Activated naive CD4-positive, alpha-beta T cell treated with anti-CD3 and anti-CD28 coated beads, Interleukin-2, amount 50 U/mL, for 24 hours (primary cell): ENCODE results near the gene RPRD2.
"Not testable (repeated sequence)": the region's sequence is repeated elsewhere in the genome, so short reads cannot be mapped to it uniquely, and the experiment has no call there.

Experiments
- H3K27ac Mint-ChIP-seq: one replicate; pipeline ENCODE4 v1.8.0; 2021; ENCODE audit warnings: mild to moderate bottlenecking, mixed read lengths
- H3K27me3 Mint-ChIP-seq: one replicate; pipeline ENCODE4 v1.8.0; 2021; ENCODE audit warnings: mixed read lengths
- H3K36me3 Mint-ChIP-seq: one replicate; pipeline ENCODE4 v1.8.0; 2021; ENCODE audit warnings: mixed read lengths
- H3K4me1 Mint-ChIP-seq: one replicate; pipeline ENCODE4 v1.8.0; 2021; ENCODE audit warnings: mixed read lengths
- H3K4me3 Mint-ChIP-seq: one replicate; pipeline ENCODE4 v1.8.0; 2021; ENCODE audit warnings: mild to moderate bottlenecking, mixed read lengths
- H3K9me3 Mint-ChIP-seq: one replicate; pipeline ENCODE4 v1.8.0; 2021; ENCODE audit warnings: mixed read lengths

Gene RPRD2

GRCh38 chr1:150363426-150364230 lies at the start of gene RPRD2:
Gene RPRD2, plus strand, starts transcription at chr1:150364147. Its CDS starts 568 bp downstream, at chr1:150364715.
- peak within 1 kb of the TSS; percentile 95 for H3K4me3 Mint-ChIP-seq
- no peaks in the 10 kb centered on the region for H3K36me3 Mint-ChIP-seq
- H3K9me3 Mint-ChIP-seq, result no peaks in the 10 kb centered on the region
- no peaks in the 10 kb centered on the region for H3K27me3 Mint-ChIP-seq
- peak within 1 kb of the TSS; percentile 97 for H3K27ac Mint-ChIP-seq
- H3K4me1 Mint-ChIP-seq, result peaks cover 32% of the 10 kb centered on the region

GRCh38 chr1:150314691-150315090 lies 49.3 kb upstream of the RPRD2 start:
- H3K36me3 Mint-ChIP-seq, H3K27ac Mint-ChIP-seq, H3K4me1 Mint-ChIP-seq, H3K9me3 Mint-ChIP-seq, H3K4me3 Mint-ChIP-seq, H3K27me3 Mint-ChIP-seq: not testable (repeated sequence)

- peak overlapping the region; percentile 98 for H3K4me3 Mint-ChIP-seq
- H3K27ac Mint-ChIP-seq, result peak overlapping the region; percentile 99
- peaks cover 31% of the 10 kb centered on the region for H3K4me1 Mint-ChIP-seq
Measured at GRCh38 chr1:150320667-150320978, 43.3 kb upstream of the RPRD2 start.

DNA sequence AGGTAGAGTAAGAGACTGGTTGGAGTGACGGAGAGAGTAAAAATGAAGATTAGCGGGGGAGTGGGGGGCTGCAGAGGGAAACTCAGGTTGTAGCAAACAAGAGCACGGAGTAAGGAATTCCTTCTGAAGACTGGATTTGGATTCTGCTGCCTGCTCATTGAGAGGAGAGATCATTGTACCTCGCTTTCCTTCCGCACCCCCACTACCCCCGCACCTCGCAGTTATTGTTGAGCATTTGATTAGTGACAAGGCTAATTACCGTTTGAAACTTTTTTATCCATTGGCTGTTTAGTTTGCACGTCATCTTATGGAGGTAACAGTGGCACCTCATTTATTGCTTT lies 42.2 kb upstream of the RPRD2 start:
- Mint-ChIP-seq H3K36me3 (peaks cover 13% of the 10 kb centered on the region), H3K27ac (peak overlapping the region; percentile 99), H3K27me3 (no peaks in the 10 kb centered on the region), H3K4me1 (peaks cover 41% of the 10 kb centered on the region), H3K4me3 (peak overlapping the region; percentile 98), H3K9me3 (no peaks in the 10 kb centered on the region)

More at GRCh38 chr1:150320667-150320978, 43.3 kb upstream of the RPRD2 start:
- Mint-ChIP-seq H3K27me3 (no peaks in the 10 kb centered on the region), H3K9me3 (no peaks in the 10 kb centered on the region), H3K36me3 (peaks cover 5% of the 10 kb centered on the region)

DNA sequence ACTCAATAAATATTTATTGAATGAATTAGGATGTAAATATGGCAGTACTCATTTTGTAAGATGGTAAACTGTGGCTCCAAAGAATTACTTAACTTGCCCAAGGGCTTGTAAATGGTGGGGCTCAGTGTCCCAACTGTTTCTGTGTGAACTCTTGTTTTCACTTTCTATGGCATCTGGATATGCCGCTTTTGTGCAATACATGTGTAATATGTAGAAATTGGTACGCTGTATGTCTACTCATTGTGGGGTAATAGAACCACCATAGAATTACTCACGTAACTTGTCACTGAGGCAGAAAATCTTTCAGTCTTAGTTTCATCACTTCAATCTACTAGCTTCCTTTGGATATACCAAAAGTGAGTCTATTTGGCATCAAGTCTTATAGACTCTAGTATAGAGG lies 41.6 kb upstream of the RPRD2 start:
- Mint-ChIP-seq H3K4me1 (peaks cover 43% of the 10 kb centered on the region), H3K27me3 (no peaks in the 10 kb centered on the region), H3K9me3 (no peaks in the 10 kb centered on the region), H3K27ac (peak overlapping the region; percentile 99), H3K36me3 (peaks cover 13% of the 10 kb centered on the region), H3K4me3 (peak overlapping the region; percentile 98)

GRCh38 chr1:150332651-150333290 lies 31.2 kb upstream of the RPRD2 start:
- Mint-ChIP-seq H3K27me3 (no peaks in the 10 kb centered on the region), H3K4me3 (no peak overlapping the region), H3K27ac (no peak overlapping the region), H3K4me1 (peaks cover 14% of the 10 kb centered on the region), H3K36me3 (peaks cover 24% of the 10 kb centered on the region), H3K9me3 (no peaks in the 10 kb centered on the region)

- no peak overlapping the region for H3K27ac Mint-ChIP-seq
- no peaks in the 10 kb centered on the region for H3K27me3 Mint-ChIP-seq
- no peak overlapping the region for H3K4me3 Mint-ChIP-seq
- no peaks in the 10 kb centered on the region for H3K9me3 Mint-ChIP-seq
- no peaks in the 10 kb centered on the region for H3K4me1 Mint-ChIP-seq
- H3K36me3 Mint-ChIP-seq, result peaks cover 24% of the 10 kb centered on the region
Measured at GRCh38 chr1:150346316-150346715, 17.6 kb upstream of the RPRD2 start.

DNA sequence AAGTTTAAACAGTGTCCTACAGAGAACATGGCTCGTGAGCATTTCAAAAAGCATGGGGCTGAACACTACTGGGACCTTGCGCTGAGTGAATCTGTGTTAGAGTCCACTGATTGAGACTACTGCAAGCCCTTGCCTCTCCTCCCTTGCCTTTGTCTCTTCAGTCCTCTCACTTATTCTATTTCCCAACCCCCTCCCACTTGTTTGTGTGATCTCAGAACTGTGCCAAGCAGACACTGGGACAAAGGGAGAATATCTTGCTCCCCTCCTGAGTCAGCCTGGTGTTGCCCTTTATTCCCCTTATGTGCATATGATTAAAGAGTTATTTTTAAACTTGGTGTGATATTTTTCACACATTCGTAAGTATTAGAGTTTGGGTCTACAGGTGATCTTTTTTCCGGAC lies 11.1 kb upstream of the RPRD2 start:
- no peaks in the 10 kb centered on the region for H3K4me1 Mint-ChIP-seq
- H3K9me3 Mint-ChIP-seq, result no peaks in the 10 kb centered on the region
- no peaks in the 10 kb centered on the region for H3K27me3 Mint-ChIP-seq
- no peak overlapping the region for H3K4me3 Mint-ChIP-seq
- H3K36me3 Mint-ChIP-seq, result peaks cover 17% of the 10 kb centered on the region
- H3K27ac Mint-ChIP-seq, result peak overlapping the region; percentile 41

DNA sequence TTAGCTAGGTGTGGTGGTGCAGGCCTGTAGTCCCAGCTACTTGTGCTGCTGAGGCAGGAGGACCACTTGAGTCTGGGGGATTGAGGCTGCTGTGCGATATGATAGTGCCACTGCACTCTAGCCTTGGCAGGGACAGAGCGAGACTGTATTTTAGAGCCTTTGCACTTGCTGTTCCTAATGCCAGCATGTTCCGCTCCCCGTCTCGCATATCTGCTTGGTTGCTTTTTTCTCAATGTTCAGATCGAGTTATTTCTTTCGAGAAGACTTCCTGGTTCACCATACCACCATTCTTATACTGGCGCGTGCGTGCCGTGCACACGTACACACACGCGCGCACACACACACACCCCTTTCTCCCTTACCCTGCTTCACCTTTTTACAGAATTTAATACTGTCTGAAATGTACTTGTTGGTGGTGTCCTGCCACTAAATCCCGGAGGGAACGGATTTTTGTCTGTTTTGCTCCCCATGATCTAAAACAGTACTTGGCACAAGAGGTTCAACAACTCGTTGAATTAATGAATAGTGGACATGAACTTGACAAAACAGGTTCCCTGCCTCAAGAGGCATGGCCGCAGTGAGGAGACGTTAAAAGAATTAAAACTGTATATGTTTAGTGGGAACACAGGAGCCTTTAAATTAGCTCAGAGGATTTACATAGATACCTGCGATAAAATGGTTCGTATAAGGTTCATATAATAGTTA lies 1.1 kb upstream of the RPRD2 start:
- Mint-ChIP-seq H3K27ac (peak overlapping the region; percentile 97), H3K4me1 (peaks cover 27% of the 10 kb centered on the region), H3K27me3 (no peaks in the 10 kb centered on the region), H3K4me3 (peak overlapping the region; percentile 95), H3K36me3 (no peaks in the 10 kb centered on the region), H3K9me3 (no peaks in the 10 kb centered on the region)

- H3K9me3 Mint-ChIP-seq, result no peaks in the 10 kb centered on the region
- H3K27me3 Mint-ChIP-seq, result no peaks in the 10 kb centered on the region
- peaks cover 39% of the 10 kb centered on the region for H3K4me1 Mint-ChIP-seq
- peak overlapping the region; percentile 95 for H3K4me3 Mint-ChIP-seq
- peak overlapping the region; percentile 97 for H3K27ac Mint-ChIP-seq
- H3K36me3 Mint-ChIP-seq, result no peaks in the 10 kb centered on the region
Measured at GRCh38 chr1:150364231-150365003, 470 bp downstream of the RPRD2 start.

- H3K36me3 Mint-ChIP-seq, result peaks cover 2% of the 10 kb centered on the region
- H3K9me3 Mint-ChIP-seq, result no peaks in the 10 kb centered on the region
- peak overlapping the region; percentile 97 for H3K27ac Mint-ChIP-seq
- peaks cover 44% of the 10 kb centered on the region for H3K4me1 Mint-ChIP-seq
- peak overlapping the region; percentile 95 for H3K4me3 Mint-ChIP-seq
- no peaks in the 10 kb centered on the region for H3K27me3 Mint-ChIP-seq
Measured at GRCh38 chr1:150365941-150366340, 2.0 kb downstream of the RPRD2 start.

- H3K27ac Mint-ChIP-seq, result peak overlapping the region; percentile 97
- H3K9me3 Mint-ChIP-seq, result no peaks in the 10 kb centered on the region
- H3K4me3 Mint-ChIP-seq, result peak overlapping the region; percentile 95
- peaks cover 2% of the 10 kb centered on the region for H3K36me3 Mint-ChIP-seq
- H3K4me1 Mint-ChIP-seq, result peaks cover 51% of the 10 kb centered on the region
- H3K27me3 Mint-ChIP-seq, result no peaks in the 10 kb centered on the region
Measured at GRCh38 chr1:150366416-150367296, 2.7 kb downstream of the RPRD2 start.

- peaks cover 82% of the 10 kb centered on the region for H3K4me1 Mint-ChIP-seq
- no peaks in the 10 kb centered on the region for H3K9me3 Mint-ChIP-seq
- H3K36me3 Mint-ChIP-seq, result peaks cover 12% of the 10 kb centered on the region
- peak overlapping the region; percentile 12 for H3K27ac Mint-ChIP-seq
- H3K4me3 Mint-ChIP-seq, result peak overlapping the region; percentile 3
- H3K27me3 Mint-ChIP-seq, result no peaks in the 10 kb centered on the region
Measured at GRCh38 chr1:150371110-150371509, 7.2 kb downstream of the RPRD2 start.

DNA sequence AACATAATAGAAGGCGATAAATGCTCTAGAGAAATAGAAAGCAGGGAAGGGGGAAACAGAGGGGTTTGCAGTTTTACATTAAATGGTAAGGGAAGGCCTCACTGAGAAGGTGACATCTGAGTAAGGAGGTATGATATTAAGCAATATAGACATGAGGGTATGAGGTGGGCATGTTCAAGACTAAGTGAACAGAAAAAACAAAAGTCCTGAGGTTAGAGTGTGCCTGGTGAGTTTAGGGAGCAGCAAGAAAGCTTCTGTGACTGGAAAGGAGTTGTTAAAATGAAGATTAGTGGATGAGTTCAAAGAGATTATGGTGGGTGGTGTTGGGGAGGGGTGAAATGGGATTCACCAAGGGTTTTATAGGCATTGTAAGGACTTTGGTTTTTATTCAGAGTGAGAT lies 8.6 kb downstream of the RPRD2 start:
- no peaks in the 10 kb centered on the region for H3K27me3 Mint-ChIP-seq
- no peaks in the 10 kb centered on the region for H3K9me3 Mint-ChIP-seq
- H3K27ac Mint-ChIP-seq, result peak overlapping the region; percentile 87
- peak overlapping the region; percentile 48 for H3K4me3 Mint-ChIP-seq
- H3K36me3 Mint-ChIP-seq, result peaks cover 12% of the 10 kb centered on the region
- peaks cover 76% of the 10 kb centered on the region for H3K4me1 Mint-ChIP-seq

- no peak overlapping the region for H3K4me3 Mint-ChIP-seq
- H3K27ac Mint-ChIP-seq, result peak overlapping the region; percentile 17
- no peaks in the 10 kb centered on the region for H3K27me3 Mint-ChIP-seq
- H3K36me3 Mint-ChIP-seq, result peaks cover 10% of the 10 kb centered on the region
- peaks cover 68% of the 10 kb centered on the region for H3K4me1 Mint-ChIP-seq
- no peaks in the 10 kb centered on the region for H3K9me3 Mint-ChIP-seq
Measured at GRCh38 chr1:150376110-150376509, 12.2 kb downstream of the RPRD2 start.
